HG03060 (cell line): ENCODE data around the gene SLC35A5.
"Not testable (repeated sequence)": the region's sequence is repeated elsewhere in the genome, so short reads cannot be mapped to it uniquely, and the experiment has no call there.

Experiments
- ATAC-seq: cut with Tn5 transposase; IDR thresholded peaks from one replicate; pipeline ENCODE4 v1.9.1; 2021; ENCODE audit warnings: low read depth, moderate number of reproducible peaks; ENCODE audit not compliant: unreplicated experiment

The SLC35A5 gene, protein sequence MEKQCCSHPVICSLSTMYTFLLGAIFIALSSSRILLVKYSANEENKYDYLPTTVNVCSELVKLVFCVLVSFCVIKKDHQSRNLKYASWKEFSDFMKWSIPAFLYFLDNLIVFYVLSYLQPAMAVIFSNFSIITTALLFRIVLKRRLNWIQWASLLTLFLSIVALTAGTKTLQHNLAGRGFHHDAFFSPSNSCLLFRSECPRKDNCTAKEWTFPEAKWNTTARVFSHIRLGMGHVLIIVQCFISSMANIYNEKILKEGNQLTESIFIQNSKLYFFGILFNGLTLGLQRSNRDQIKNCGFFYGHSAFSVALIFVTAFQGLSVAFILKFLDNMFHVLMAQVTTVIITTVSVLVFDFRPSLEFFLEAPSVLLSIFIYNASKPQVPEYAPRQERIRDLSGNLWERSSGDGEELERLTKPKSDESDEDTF

DNA sequence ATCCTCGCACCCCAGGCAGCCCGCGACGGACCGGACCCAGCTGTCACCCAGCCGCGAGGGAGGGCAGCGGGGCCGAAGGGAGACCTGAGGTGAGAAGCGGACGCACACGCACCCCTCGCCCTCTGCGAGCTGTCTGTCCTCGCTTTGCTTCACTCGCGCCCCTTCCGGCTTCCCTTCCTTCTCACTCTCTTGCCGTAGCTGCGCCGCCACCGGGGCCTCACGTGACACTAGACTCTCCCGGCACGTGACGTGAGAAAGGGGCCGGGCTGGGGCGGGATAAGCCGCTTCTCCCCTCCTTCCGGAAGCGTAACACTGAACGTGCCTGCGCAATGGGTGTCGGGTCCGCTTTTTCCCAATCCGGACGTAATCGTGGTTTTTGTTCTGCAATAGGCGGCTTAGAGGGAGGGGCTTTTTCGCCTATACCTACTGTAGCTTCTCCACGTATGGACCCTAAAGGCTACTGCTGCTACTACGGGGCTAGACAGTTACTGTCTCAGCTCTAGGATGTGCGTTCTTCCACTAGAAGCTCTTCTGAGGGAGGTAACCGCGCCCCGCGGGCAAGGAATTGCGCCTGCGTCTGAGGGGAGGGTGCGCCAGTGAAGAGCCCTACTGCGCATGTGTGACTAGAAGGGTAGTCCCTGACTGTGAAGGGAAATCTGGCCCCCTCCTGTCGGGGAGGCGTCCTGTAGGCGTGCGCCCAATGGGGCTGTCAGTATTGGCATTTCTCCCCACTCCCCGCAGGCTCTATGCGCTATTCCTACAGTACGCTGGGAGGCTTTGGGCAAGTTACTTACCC is at the start of gene SLC35A5, which contains the start of gene ATG3:
TSS of gene SLC35A5 (plus strand) at position 312 of the 796 bp plus-strand sequence. CDS start 1,359 bp downstream, outside the sequence.
TSS of gene ATG3 (minus strand) at position 229 of the 796 bp plus-strand sequence. CDS start 434 bp downstream, outside the sequence.
- ATAC-seq = peak; percentile 71

- no peak for ATAC-seq
These were observed 49.5 kb upstream of the SLC35A5 start for GRCh38 chr3:112512320-112512719.

- peak; percentile 98 for ATAC-seq
These were observed 47.2 kb upstream of the SLC35A5 start for GRCh38 chr3:112514527-112515128.

GRCh38 chr3:112518970-112519369 is 42.9 kb upstream of the SLC35A5 start:
- not testable (repeated sequence) for ATAC-seq

GRCh38 chr3:112519424-112520001 is 42.3 kb upstream of the SLC35A5 start:
- ATAC-seq = peak; percentile 36

- not testable (repeated sequence) for ATAC-seq
These were observed 37.7 kb upstream of the SLC35A5 start for GRCh38 chr3:112524127-112524526.

- ATAC-seq = no peak
These were observed 31.3 kb upstream of the SLC35A5 start for GRCh38 chr3:112530573-112530972.

- no peak for ATAC-seq
These were observed 30.5 kb upstream of the SLC35A5 start for GRCh38 chr3:112531358-112531781.

DNA sequence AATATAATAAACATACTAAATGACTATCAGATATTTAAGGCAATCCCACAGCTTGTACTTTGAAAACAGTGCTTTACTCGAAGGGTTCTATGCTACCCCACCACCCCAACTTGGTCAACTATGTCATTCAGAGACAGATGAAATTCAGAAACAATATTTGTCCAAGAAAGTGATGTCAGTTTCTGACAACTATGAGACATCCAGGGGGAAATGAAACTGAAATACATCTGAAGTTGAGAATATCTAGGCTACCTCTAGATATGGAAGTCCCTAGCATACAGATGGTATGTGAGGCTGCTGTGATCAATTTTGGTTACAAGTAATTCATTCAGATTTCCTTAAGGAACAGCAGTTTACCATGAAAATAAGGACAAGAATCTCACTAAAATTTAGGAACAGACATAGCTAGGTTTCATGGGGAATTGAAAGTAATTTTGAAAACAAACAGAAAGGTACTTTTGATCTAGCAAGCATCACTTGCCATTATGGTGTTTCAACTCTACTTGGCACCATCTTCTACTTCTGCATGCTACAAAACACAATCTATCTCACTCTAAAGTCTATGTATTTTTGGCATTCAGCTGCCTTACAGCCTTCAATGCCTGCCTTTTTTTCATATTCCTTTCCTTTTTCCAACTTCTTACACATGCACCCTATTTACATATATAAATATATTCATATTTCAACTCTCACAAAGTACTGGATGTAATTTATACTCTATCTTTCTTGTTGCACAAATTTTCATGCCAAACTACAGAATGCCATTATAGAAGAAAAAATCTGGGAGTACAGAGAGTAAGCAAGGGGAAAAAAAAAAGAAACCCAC is 21.8 kb upstream of the SLC35A5 start:
- peak; percentile 77 for ATAC-seq

DNA sequence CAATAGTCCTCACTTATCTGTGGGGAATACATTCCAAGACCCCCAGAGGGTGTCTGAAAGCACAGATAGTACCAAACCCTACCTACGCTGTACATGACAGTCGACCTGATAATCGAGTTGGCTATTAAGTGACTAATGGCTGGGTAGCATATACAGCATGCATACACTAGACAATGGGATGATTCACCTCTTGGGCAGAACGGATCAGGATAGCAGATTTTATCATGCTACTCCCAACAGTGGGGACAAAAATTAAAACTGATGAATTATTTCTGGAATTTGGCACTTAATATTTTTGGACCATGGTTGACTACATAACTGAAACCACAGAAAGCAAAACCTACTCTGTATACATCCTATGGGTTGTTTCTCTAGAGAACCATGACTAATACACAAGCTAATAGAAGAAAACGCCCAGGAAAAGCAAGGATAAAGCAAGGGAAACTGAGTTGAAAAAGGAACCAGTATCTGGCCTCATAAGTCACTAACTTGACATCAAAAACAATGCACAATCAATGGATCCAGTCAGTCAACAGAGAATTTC is 15.6 kb upstream of the SLC35A5 start:
- ATAC-seq = no peak

- ATAC-seq = no peak
These were observed 11.0 kb upstream of the SLC35A5 start for GRCh38 chr3:112550859-112551258.

DNA sequence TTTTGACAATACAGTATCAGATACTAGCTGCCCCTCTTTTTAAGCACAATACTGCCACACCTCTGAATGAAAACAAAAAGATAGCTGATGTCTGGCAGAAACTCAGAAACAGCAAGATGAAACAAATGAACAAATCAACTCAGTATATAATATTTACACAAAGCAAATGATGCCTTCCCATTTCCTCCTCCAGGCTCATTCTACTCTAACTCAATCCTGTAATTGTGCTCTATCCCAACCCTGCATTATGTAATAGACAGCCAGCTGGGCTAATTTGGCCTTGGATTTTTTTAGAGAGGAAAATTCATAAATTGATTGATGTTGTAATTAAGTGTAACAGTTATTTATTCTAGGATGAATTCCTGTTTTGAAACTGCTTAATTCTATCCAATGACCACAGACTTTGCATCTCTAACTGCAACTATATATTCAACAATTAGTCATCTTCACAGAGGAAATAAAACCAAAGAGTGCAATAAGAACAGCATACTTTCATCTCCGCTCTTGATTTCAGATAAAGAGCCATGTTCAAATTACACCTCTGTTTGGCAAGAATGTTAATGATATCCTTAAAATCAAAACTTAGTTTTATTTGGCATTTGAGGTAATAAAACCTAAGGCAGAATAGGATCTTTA is 6.2 kb upstream of the SLC35A5 start:
- ATAC-seq = no peak

DNA sequence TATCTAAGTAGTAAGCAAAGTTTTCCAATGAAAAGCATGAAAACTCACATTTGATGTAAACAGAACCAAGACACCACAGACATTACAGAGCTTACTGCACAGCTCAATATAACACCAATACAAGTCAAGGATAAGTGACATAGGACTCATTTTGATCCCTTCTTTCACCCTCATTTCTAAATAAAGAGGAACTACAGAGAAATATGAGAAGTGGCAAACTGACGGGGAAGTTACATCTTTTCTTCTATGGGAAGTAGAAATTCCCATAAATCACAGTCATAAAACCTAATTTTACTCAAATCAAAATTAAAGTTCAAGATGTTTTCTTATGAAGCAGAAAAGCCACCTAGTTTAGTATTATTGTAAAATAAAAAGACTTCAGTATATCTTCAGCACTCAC is 3.9 kb upstream of the SLC35A5 start:
- ATAC-seq = no peak

- no peak for ATAC-seq
These were observed 1.5 kb upstream of the SLC35A5 start for GRCh38 chr3:112560307-112560706.

DNA sequence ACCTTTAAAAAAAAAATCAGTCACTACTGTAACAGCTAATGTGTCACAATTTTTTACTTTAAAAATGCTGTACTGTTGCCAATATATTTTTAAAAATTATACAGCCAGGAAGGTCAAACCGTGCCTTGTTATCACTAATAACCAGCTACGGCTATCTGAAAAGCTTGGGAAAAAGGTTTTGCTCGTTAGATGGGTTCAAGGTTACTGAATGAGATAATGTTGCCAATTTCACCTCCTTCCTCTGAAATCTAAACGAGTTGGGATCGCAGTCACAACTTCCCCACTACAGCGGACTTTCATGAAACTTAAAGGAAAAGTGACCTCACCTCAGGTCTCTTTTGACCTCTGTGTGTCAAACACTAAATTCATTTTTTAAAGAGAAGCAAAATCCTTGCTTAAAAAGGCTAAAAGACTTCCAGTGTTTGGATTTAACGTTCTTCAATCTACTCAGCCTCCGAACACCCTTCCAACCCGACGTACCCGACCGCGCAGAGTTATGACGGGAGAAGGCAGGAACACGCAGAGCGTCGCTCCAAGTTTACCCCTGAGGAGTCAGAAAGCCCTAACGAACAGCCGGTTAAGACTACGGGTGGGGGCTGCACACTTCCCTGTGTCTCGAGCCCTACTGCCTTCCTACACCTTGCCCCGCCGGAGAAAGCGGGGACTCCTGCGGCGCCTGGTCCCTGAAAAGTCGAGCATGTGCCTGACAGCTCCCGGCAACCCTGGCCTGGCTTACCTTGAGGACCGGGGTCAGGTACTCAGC is 943 bp upstream of the SLC35A5 start:
- no peak for ATAC-seq

DNA sequence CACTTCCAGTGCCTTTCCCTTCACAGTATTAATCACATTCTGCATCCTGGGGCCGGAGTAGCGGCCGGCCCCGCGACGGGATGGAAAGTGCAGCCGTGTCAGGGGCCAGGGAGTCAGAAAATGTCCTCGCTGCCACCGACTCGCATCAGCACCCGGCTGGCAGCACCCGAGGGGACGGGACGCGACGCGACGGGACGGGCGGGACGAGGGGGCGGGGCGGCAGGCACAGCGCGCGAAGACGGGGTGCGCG is 436 bp upstream of the SLC35A5 start:
- ATAC-seq = peak; percentile 19

DNA sequence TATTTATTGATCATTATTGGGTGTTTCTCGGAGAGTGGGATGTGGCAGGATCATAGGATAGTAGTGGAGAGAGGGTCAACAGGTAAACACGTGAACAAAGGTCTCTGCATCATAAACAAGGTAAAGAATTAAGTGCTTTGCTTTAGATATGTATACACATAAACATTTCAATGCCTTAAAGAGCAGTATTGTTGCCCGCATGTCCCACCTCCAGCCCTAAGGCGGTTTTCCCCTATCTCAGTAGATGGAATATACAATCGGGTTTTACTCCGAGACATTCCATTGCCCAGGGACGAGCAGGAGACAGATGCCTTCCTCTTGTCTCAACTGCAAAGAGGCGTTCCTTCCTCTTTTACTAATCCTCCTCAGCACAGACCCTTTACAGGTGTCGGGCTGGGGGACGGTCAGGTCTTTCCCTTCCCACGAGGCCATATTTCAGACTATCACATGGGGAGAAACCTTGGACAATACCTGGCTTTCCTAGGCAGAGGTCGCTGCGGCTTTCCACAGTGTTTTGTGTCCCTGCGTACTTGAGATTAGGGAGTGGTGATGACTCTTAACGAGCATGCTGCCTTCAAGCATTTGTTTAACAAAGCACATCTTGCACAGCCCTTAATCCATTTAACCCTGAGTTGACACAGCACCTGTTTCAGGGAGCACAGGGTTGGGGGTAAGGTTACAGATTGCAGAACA is 2.5 kb downstream of the SLC35A5 start:
- ATAC-seq = not testable (repeated sequence)

GRCh38 chr3:112564940-112565305 is 3.1 kb downstream of the SLC35A5 start:
- no peak for ATAC-seq
